Tibial nerve (tissue), 4 donors: ENCODE measurements around the gene KRT32. TPM values are rescaled to one million over a fixed set of nuclear protein-coding genes. Genes with fewer than 3 reads are reported as not detected.
A peak's percentile ranks its signal among the peaks of the same experiment; 100 is the strongest.

Experiments
- DNase-seq, 2 donors: peaks; one replicate each; pipeline ENCODE4 v3.0.0-alpha.2; 2019; ENCODE audit warnings: low spot score in 2 of 2
- H3K27ac ChIP-seq, 4 donors: fragments of 200-600 bp; sonication (generic) in 3 of 4; one replicate each; pipeline ENCODE4 v1.5.1; 2017 to 2019; ENCODE audit warnings: mild to moderate bottlenecking in 1 of 4
- H3K27me3 ChIP-seq, 2 donors: fragments of 200-600 bp; sonication (generic) in 1 of 2; one replicate each; pipeline versions ENCODE4 v1.5.1 to v1.6.0; 2017 to 2019
- H3K36me3 ChIP-seq, 3 donors: fragments of 200-600 bp; sonication (generic); one replicate each; pipeline ENCODE4 v1.5.1; 2018 to 2019
- H3K4me1 ChIP-seq, 4 donors: fragments of 200-600 bp; sonication (generic) in 3 of 4; one replicate each; pipeline ENCODE4 v1.5.1; 2017 to 2019
- H3K4me3 ChIP-seq, 4 donors: fragments of 200-600 bp; sonication (generic) in 3 of 4; one replicate each; pipeline ENCODE4 v1.5.1; 2017 to 2019; ENCODE audit warnings: mild to moderate bottlenecking in 1 of 4, moderate library complexity in 1 of 4
- H3K9me3 ChIP-seq, 4 donors: fragments of 200-600 bp; sonication (generic) in 3 of 4; one replicate each; pipeline ENCODE4 v1.5.1; 2017 to 2019
- CTCF ChIP-seq, 5 experiments: fragments of 200-600 bp in 3 of 5; fragments of 450-650 bp in 2 of 5; sonication (generic) in 3 of 5; IDR thresholded peaks; one replicate each; pipeline ENCODE4 v1.5.1; 2016 to 2019; ENCODE audit warnings: antibody characterized with exemption in 5 of 5, mild to moderate bottlenecking in 3 of 5, moderate library complexity in 2 of 5
- EP300 ChIP-seq, 2 donors: sonication (generic); formaldehyde crosslinking; IDR thresholded peaks; one replicate each; pipeline ENCODE4 v1.6.1; 2017; ENCODE audit warnings: antibody characterized with exemption in 2 of 2, mild to moderate bottlenecking in 1 of 2
- POLR2A ChIP-seq, 2 donors: fragments of 450-650 bp; IDR thresholded peaks; one replicate each; pipeline ENCODE4 v1.6.1; 2017; ENCODE audit warnings: antibody characterized with exemption in 2 of 2, mild to moderate bottlenecking in 2 of 2, moderate library complexity in 2 of 2
- WGBS, 2 donors: methylation state at CpG; one replicate each; pipeline ENCODE4 v1.1.5; 2018; 5-methylcytosine and 5-hydroxymethylcytosine counted together
- total RNA-seq, 4 donors: library from RNA; depleted of rRNA; stranded (reverse); fragments of >200 nt; gene quantifications; one replicate each; pipeline ENCODE4 v1.1.0, GENCODE V29; 2016

KRT32 gene
- total RNA-seq, 4 donors from 2014 or later, result 0.21 TPM; not detected in 3

GRCh38 chr17:41464682-41465081 is 2.5 kb downstream of the KRT32 start:
- H3K27ac ChIP-seq, result no peak overlapping the region
- peaks cover 0 to 13% (median 0%) of the 10 kb centered on the region in 4 donors for H3K9me3 ChIP-seq
- no peaks in the 10 kb centered on the region for H3K27me3 ChIP-seq
- WGBS, 2 donors, result 52 to 71% methylated on average over 6 of the region's 6 CpGs
- peak; percentile 23 to 80 for DNase-seq
- no peak overlapping the region for H3K4me3 ChIP-seq
- no peaks in the 10 kb centered on the region for H3K36me3 ChIP-seq
- H3K4me1 ChIP-seq, result no peaks in the 10 kb centered on the region
- TF ChIP-seq CTCF (IDR thresholded peaks at IDR 0.05), result no peak
- TF ChIP-seq EP300 (IDR thresholded peaks at IDR 0.05), result peak in 1 of 2 donors; percentile 17

GRCh38 chr17:41464173-41464572 is 3.0 kb downstream of the KRT32 start:
- no peak overlapping the region for H3K4me3 ChIP-seq
- H3K36me3 ChIP-seq, result no peaks in the 10 kb centered on the region
- TF ChIP-seq EP300 (IDR thresholded peaks at IDR 0.05), result no peak
- no peak for TF ChIP-seq POLR2A (IDR thresholded peaks at IDR 0.05)
- no peak for TF ChIP-seq CTCF (IDR thresholded peaks at IDR 0.05)
- no peaks in the 10 kb centered on the region for H3K27me3 ChIP-seq
- WGBS, 2 donors, result 88 to 90% methylated on average over 11 of the region's 11 CpGs
- H3K27ac ChIP-seq, result no peak overlapping the region
- no peaks in the 10 kb centered on the region for H3K4me1 ChIP-seq
- H3K9me3 ChIP-seq, result peaks cover 0 to 13% (median 0%) of the 10 kb centered on the region in 4 donors
- DNase-seq, result no peak

GRCh38 chr17:41463746-41464145 is 3.4 kb downstream of the KRT32 start:
- 94 to 97% methylated on average over 8 of the region's 8 CpGs for WGBS, 2 donors
- DNase-seq, result no peak
- H3K36me3 ChIP-seq, result no peaks in the 10 kb centered on the region
- peaks cover 0 to 10% (median 0%) of the 10 kb centered on the region in 4 donors for H3K9me3 ChIP-seq
- TF ChIP-seq CTCF (IDR thresholded peaks at IDR 0.05) (no peak), POLR2A (IDR thresholded peaks at IDR 0.05) (no peak), EP300 (IDR thresholded peaks at IDR 0.05) (no peak)
- no peak overlapping the region for H3K4me3 ChIP-seq
- H3K27me3 ChIP-seq, result no peaks in the 10 kb centered on the region
- no peak overlapping the region for H3K27ac ChIP-seq
- H3K4me1 ChIP-seq, result no peaks in the 10 kb centered on the region

- TF ChIP-seq CTCF (IDR thresholded peaks at IDR 0.05) (no peak), POLR2A (IDR thresholded peaks at IDR 0.05) (no peak), EP300 (IDR thresholded peaks at IDR 0.05) (no peak)
- Histone ChIP-seq H3K36me3 (no peaks in the 10 kb centered on the region), H3K27me3 (no peaks in the 10 kb centered on the region), H3K27ac (no peak overlapping the region), H3K4me3 (no peak overlapping the region), H3K9me3 (peaks cover 0 to 3% (median 0%) of the 10 kb centered on the region in 4 donors), H3K4me1 (no peaks in the 10 kb centered on the region)
- WGBS, 2 donors, result 77 to 85% methylated on average over 14 to 15 of the region's 15 CpGs
- no peak for DNase-seq
Measured at GRCh38 chr17:41462705-41463104, 4.5 kb downstream of the KRT32 start.

GRCh38 chr17:41457676-41458075 is 9.5 kb downstream of the KRT32 start:
- no peaks in the 10 kb centered on the region for H3K9me3 ChIP-seq
- no peaks in the 10 kb centered on the region for H3K4me1 ChIP-seq
- 79 to 82% methylated on average over 4 of the region's 4 CpGs for WGBS, 2 donors
- no peak overlapping the region for H3K27ac ChIP-seq
- H3K36me3 ChIP-seq, result no peaks in the 10 kb centered on the region
- no peak for TF ChIP-seq POLR2A (IDR thresholded peaks at IDR 0.05)
- TF ChIP-seq CTCF (IDR thresholded peaks at IDR 0.05), result no peak
- no peak for TF ChIP-seq EP300 (IDR thresholded peaks at IDR 0.05)
- no peak overlapping the region for H3K4me3 ChIP-seq
- DNase-seq, result no peak
- H3K27me3 ChIP-seq, result no peaks in the 10 kb centered on the region
